Measurements from ENCODE around the gene TAAR9. TPM values are rescaled to one million over a fixed set of nuclear protein-coding genes. Genes with fewer than 3 reads are reported as not detected.
A peak's percentile ranks its signal among the peaks of the same experiment; 100 is the strongest.

TAAR9 gene
- total and polyA plus RNA-seq, 12 donors: not detected

DNA sequence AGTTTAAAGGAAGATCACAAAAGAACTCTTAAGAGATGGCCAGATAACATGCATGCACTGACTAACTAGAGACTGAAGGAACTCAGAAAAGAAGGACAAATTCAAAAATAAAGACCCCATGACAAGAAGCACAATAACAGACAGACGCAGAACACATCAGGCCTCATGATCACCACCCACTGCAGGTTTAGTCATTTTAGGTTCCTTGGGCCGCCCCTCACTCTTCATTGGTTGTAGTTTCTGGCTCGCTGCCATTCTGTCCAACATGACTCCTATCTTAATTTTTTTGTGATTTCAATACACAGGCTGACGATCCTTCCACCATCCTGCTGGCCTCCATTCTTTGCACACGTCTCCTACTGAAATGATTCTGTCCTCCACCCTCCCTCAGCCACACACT is 46.8 kb upstream of the TAAR9 start:
- peak in 1 of 2 donors; percentile 36 for DNase-seq
- peak in 7 of 8 donors; percentile 20 to 61 (median 39) for ATAC-seq
- intact Hi-C loops (cut with DNase I): loop anchor here in 1 of 10 donors (2.0 kb wide), 1 partner anchor 13 kb away; no protein-coding TSS in a partner anchor
- Histone ChIP-seq H3K27ac (peak overlapping the region in 3 of 10 donors; percentile 66 to 78 (median 70)), H3K4me1 (peaks cover 3 to 57% (median 35%) of the 10 kb centered on the region in 9 donors), H3K4me3 (no peak overlapping the region), H3K9me3 (no peaks in the 10 kb centered on the region), H3K27me3 (no peaks in the 10 kb centered on the region), H3K36me3 (peaks cover 0 to 17% (median 5%) of the 10 kb centered on the region in 9 donors)
- TF ChIP-seq, protein P1, sequence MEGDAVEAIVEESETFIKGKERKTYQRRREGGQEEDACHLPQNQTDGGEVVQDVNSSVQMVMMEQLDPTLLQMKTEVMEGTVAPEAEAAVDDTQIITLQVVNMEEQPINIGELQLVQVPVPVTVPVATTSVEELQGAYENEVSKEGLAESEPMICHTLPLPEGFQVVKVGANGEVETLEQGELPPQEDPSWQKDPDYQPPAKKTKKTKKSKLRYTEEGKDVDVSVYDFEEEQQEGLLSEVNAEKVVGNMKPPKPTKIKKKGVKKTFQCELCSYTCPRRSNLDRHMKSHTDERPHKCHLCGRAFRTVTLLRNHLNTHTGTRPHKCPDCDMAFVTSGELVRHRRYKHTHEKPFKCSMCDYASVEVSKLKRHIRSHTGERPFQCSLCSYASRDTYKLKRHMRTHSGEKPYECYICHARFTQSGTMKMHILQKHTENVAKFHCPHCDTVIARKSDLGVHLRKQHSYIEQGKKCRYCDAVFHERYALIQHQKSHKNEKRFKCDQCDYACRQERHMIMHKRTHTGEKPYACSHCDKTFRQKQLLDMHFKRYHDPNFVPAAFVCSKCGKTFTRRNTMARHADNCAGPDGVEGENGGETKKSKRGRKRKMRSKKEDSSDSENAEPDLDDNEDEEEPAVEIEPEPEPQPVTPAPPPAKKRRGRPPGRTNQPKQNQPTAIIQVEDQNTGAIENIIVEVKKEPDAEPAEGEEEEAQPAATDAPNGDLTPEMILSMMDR (IDR thresholded peaks at IDR 0.05): no peak
- WGBS, 2 donors: 66 to 67% methylated on average over 5 of the region's 5 CpGs

DNA sequence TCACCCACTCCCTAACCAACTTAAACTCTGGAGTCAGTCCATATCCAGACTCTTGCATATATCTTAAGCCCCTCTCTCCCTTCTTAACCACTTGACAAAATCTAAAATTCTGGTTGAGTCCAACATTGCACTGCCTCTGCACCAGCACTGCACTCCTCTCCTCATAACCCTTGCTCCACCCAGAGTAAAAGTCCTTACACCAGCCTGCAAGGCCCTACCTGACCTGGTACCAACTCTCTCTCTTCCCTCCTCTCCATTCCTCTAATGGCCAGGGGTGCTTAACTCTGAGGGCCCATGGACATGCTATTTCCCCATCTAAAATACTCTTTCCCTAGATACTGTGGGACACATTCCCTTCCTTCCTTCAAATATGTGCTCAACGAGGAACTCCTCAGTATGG is 46.2 kb upstream of the TAAR9 start:
- intact Hi-C loops (cut with DNase I): loop anchor here in 1 of 10 donors (2.0 kb wide), 1 partner anchor 13 kb away; no protein-coding TSS in a partner anchor
- ATAC-seq (peak in 1 of 8 donors; percentile 10), DNase-seq (no peak)
- Histone ChIP-seq H3K4me3 (no peak overlapping the region), H3K27me3 (no peaks in the 10 kb centered on the region), H3K9me3 (no peaks in the 10 kb centered on the region), H3K27ac (peak overlapping the region in 1 of 10 donors; percentile 70), H3K36me3 (peaks cover 0 to 17% (median 5%) of the 10 kb centered on the region in 9 donors), H3K4me1 (peaks cover 3 to 63% (median 37%) of the 10 kb centered on the region in 9 donors)
- WGBS, 2 donors: 88 to 100% methylated on average over 1 of the region's 1 CpG
- TF ChIP-seq, protein P1 (IDR thresholded peaks at IDR 0.05): no peak

DNA sequence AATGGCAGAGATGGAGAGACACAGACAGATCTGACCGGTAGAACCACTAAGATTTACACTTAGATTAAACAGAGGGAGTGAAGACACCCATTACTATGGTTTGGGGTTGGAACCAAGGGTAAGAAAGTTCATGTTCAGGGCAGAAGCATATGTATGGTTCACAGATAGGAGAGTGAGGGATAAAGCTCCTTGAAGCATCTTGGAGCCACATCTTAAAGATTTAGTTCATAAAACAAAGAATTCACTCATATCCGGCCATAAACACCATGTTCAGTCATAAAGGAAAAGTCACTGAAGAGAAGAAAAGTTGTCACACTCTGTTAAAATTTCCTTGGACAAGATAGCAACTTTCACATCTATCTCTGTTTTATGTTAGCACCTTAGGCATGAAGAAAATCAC is 43.1 kb upstream of the TAAR9 start:
- Histone ChIP-seq H3K27ac (no peak overlapping the region), H3K36me3 (peaks cover 0 to 43% (median 13%) of the 10 kb centered on the region in 9 donors), H3K9me3 (no peaks in the 10 kb centered on the region), H3K4me1 (peaks cover 3 to 73% (median 36%) of the 10 kb centered on the region in 9 donors), H3K27me3 (no peaks in the 10 kb centered on the region), H3K4me3 (no peak overlapping the region)
- intact Hi-C loops (cut with DNase I): no loop called here
- DNase-seq: no peak
- 92% methylated on average over 2 of the region's 2 CpGs for WGBS, 2 donors
- TF ChIP-seq, protein P1 (IDR thresholded peaks at IDR 0.05): no peak
- ATAC-seq: no peak

DNA sequence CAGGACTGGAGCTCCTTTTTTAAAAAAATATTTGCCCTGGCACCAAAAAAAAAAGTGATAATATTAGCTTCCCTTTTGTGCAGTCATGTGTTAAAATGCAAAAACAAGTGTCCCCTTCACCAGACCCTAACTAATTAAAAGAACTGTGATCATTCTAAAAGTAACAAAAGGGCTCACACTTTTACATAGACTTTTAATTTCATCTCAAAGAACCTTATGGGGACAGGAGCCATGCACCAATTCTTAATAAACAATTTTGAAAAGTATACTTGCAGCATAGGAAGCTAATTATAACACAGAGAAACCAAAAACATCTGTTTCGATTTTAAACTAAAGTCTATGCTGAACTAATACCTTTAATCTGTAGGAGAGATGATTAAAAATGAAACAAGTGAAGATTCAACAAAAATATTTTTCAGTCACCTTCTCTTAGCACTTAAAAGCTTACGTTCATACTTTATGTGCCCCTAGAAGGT is 42.4 kb upstream of the TAAR9 start:
- no peak for ATAC-seq
- intact Hi-C loops (cut with DNase I): no loop called here
- WGBS, 2 donors: 74 to 82% methylated on average over 2 of the region's 2 CpGs

More for the DNA sequence above, 42.4 kb upstream of the TAAR9 start:
- Histone ChIP-seq H3K9me3 (no peaks in the 10 kb centered on the region), H3K4me3 (no peak overlapping the region), H3K27me3 (no peaks in the 10 kb centered on the region), H3K27ac (no peak overlapping the region), H3K4me1 (peaks cover 0 to 69% (median 31%) of the 10 kb centered on the region in 9 donors), H3K36me3 (peaks cover 0 to 50% (median 15%) of the 10 kb centered on the region in 9 donors)
- TF ChIP-seq, protein P1 (IDR thresholded peaks at IDR 0.05): no peak
- DNase-seq: no peak
